HG03460 (cell line): Measurements from ENCODE around the gene SDS.

Experiments used
- ATAC-seq: cut with Tn5 transposase; IDR thresholded peaks from one replicate; pipeline ENCODE4 v1.9.1; 2021; ENCODE audit not compliant: unreplicated experiment

SDS gene

DNA sequence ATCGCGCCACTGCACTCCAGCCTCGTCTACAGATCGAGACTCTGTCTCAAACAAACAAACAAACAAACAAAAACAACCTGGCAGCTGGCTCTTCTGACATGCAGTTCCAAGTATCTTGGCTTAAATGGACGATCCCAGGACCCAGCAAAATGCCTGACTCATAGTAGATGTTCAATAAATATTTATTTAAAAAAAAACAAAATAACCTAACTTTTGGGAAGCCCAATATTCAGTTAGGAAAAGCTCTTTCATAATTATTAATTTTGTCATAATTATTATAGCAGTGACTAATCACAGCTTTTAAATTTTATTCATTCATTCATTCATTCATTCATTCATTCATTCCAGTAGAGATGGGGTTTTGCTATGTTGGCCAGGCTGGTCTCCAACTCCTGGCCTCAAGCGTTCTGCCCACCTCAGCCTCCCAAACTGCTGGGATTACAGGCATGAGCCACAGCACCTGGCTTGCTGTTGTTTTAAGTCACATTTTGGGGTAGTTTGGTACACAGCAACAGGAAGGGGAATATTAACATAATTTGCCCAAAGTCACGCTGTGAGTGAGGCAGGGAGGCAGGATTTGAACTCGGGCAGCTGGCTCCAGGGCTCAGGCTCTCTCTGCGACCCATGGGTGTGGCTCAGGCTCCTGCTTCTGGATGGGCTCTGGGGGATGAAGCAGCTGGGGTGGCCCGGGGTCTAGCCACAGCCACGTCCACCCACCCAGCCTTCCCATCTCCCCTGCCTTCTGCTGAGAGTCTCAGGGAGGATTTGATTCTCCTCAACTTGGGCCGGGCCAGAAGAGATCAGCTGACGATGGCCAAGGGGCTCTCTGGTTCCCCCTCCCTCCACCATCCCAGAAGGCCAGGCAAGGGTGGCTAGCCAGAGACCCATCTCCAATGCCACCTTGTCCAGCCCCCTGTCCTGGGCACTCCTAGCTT lies 2.4 kb downstream of the SDS start:
- no peak for ATAC-seq

DNA sequence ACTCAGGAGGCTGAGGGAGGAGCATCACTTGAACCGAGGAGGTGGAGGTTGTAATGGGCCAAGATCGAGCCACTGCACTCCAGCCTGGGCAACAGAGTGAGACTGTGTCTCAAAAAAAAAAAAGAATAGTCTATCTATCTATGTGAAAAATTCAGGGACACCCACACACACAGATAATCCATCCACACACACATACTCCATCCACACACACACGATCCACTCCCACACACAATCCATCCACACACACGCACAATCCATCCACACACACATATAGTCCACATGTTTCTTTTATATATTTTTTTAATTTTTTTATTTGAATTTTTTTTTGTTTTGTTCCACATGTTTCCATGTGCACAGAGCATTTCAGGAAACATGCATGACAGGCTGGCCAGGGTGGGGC lies 3.3 kb downstream of the SDS start:
- ATAC-seq, result no peak

DNA sequence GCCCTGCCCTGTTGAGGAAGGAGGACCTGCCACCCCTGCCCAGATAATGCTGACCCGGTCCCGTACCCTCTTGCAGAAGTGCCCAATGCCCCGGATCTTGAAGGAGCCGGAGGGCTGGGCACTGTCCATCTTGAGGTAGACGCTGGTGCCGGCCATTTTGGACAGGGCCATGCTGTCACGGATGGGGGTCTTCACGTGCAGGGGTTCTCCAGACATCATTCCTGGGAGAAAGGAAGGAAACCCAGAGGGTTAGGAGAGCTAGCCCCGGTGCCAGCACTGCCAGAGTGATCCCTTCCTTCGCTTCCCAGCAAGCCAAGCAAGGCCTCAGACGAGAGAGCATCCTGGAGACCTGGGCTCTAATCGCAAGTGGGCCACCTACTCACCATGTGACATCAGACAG lies 4.2 kb downstream of the SDS start:
- ATAC-seq, result no peak

DNA sequence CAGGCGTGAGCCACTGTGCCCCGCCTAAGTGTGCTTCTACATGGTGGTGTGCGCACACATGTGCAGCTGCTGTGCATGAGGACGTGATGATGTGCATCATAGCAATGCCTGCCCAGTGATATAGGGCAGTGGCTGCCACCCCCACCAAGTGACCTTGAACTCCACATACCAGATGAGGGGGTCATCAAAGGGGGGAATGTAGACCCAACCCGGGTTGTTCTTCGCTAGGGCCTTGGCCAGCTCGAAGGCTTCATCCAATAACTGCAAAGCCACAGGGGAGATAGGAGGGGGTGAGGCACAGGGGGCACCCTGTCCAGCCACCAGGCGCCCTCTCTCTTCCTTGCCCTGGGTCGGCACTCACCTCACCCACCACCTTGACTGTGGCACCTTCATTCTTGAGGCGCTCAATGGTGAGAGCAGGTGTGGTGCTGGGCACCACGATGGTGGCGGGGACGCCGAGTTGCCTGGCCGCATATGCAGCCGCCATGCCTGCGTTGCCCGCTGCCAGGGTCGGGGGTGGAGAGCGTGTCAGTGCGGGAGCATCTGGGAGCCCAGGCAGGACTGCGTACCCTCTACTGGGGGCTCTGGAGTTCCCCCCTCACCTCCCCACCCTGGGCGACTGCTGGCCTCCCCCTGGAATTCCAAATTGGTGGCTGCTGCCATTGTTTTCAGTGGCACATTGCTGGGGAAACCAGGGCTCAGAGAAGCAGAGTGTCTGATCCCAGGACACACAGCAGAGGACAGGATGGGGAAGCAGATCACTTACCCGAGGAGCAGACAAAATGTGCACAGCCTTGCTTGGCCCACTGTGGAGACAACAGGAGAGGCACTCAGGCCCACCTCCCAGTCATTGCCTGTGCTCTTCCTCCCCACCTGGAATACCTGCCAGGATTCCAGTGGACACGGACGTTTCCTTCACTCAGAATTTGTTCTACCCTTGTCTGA lies 5.1 kb downstream of the SDS start:
- ATAC-seq, result no peak

DNA sequence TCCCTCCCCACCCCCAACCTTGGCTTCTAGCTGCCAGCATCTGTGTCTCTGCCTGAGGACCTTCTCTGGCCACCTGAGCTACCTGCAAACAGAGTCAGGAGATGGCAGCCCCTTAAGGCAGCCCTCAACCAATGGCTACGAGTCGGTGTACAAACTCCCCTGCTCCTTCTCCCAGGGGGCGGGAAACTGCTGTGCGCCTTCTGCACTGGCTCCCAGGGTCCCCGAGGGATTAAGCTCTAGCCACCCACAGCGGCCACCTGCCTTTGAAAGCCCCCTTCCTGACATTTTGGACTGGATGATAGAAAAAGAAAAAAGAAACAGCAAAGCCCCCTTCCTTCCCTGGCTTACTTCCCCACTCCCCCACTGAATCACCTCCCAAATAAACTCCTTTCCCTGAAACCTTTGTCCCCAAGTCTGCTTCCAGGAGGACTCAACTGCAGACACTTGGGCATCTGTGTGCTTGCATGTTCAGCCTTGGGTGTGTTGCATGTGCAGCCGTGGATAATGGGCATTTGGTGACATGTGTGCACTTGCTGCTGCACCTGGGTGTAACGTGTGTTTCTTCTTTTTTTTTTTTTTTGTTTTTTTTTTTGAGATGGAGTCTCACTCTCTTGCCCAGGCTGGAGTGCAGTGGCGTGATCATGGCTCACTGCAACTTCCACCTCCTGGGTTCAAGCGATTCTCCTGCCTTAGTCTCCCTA lies 6.0 kb downstream of the SDS start:
- ATAC-seq, result no peak

DNA sequence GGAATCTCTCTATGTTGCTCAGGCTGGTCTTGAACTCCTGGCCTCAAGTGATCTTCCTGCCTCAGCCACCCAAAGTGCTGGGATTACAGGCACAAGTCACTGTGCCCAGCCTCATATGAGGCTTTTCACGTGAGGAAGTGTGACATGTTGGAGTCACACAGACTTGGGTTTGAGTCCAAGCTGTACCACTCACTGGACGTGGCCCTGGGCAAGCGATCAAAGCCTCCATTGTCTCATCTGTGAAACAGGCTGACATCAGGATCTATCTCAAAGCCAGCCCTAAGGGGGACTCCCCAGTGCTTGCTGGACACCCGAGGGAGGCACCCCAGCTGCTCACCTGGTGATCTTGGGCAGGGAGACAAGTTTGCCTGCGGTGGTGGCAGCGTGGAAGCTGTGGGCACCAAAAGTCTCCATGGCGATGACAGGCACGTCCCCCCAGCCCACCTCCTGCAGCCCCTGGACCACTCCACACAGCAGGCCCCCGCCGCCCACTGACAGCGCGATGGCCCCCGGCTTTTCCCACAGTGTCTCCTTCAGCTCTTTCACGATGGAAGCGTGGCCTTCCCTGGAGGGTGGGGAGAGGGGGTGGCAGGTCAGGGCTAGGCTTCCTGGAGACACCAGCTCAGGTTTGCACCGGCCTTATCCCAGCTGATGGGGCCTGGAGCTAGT lies 6.7 kb downstream of the SDS start:
- ATAC-seq, result no peak

DNA sequence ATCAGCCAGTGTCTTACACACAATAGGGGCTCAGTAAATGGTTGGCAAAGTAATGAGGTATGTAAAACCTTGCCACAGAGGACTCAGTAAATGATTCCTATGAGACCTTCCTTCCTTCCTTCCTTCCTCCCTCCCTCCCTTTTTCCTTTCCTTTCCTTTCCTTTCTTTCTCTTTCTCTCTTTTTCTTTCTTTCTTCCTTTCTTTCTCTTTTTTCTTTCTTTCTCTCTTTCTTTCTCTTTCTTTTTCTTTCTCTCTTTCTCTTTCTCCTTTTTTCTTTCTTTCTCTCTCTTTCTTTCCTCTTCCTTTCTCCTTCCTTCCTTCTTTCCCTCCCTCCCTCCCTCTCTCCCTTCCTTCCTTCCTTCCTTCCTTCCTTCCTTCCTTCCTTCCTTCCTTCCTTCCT lies 7.5 kb downstream of the SDS start:
- no peak for ATAC-seq

DNA sequence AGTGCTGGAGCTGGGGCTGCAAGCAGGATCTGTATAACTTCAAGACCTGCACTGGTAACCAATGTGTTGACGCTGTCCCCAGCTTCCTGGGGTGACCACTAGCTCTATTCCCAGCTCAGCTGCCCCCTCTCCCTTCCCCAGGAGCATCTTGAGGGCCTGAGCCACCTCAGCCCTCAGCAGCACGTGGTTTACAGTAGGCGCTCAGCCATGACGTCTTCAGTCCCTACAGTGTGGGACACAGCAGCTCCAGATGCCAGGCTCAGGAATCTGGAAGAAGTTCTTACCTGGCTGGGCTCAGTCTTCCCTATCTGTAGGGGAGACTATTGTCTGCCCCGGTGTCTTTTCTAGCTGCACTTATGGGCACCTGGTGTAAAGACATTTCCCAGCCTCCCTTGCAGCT lies 8.6 kb downstream of the SDS start:
- ATAC-seq, result no peak

DNA sequence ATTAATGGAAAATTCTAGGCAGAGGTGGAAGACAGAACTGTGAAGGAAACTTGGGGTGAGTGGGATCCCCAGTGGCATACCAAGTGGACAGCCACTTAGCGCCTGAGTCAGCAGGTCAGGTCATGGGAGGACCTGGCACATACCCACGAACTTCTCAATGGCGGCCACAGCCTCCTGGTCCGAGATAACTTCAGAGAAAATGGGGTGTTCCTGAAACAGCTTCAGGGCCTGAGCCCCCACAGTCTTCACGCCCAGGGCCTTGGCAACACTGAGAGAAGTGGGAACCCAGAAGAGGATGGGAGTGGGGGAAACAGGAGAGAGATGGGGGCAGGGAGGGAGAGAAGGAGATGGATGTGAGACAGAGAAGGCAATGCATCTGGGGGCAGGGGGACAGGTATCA lies 9.9 kb downstream of the SDS start:
- no peak for ATAC-seq

DNA sequence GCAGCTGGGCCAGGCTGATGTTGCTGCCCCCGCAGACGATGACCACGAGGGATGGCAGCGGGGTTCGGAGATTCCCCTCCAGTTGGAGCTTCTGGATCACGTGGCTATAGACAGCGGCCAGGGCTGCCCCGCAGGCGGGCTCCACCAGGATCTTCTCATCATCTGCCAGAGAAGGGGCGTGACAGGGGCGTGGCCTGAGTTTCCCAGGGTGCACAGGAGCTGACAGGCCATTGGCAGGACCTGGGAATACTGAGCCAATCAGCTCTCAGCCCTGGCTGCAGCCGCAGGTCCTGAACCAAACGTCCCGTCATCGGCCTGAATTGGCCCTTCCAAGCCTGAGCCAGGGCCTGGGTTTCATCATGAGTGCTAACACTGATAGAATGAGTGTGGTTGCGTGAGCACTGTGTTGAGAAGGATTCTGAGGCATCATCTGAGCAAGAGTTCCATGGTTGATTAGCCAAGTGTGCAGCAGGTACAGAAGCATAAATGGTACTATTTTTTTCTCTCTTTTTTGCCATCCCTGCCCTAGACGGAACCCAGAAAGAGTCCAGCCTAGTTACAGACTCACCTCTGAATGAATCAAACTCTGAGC lies 10.6 kb downstream of the SDS start:
- no peak for ATAC-seq

DNA sequence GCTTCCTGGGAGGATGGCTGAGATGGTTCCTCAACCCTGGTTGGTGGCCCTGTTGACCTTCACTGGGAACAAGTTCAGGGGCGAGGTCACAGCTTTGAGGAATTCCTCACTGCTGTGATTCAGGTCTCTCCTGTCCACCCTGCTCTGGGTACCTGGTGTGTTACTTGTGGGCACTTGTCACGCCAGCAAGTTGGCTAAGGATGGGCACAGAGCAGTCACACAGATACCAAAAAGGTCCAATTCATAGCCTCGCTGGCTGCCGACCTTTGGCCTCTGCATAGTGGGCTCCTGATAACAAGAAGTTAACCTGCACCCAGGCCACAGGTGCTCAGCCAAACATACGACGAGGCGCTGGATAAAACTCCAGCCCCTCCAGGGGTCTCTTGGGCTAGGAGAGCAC lies 11.2 kb downstream of the SDS start:
- no peak for ATAC-seq

DNA sequence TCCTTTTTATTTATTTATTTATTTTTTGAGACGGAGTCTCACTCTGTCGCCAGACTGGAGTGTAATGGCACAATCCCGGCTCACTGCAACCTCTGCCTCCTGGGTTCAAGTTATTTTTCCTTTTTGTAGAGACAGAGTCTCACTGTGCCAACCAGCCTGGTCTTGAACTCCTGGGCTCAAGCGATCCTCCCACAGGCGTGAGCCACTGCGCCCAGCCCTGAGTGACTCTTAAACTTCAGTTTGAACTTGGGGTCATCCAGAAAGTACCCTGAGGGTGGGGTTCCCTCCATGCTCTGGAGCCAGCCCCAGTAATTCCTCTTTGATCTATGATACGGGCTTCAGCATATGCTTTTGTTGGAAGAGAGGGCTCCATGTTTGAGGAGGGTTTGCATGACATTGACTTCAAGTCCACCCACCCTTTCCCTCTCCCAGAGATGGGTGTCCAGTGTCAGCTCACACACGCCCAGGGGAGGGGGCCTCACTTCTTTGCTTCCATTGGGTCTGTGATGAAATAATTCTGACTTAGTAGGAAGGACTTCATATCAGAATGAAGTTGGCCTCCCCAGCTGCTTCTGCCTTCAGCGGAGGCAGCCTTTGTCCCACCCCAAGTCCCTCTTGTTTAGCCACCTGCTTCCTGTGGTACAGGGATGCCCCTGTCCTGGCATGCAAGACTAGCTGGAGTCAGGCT lies 11.9 kb downstream of the SDS start:
- no peak for ATAC-seq

DNA sequence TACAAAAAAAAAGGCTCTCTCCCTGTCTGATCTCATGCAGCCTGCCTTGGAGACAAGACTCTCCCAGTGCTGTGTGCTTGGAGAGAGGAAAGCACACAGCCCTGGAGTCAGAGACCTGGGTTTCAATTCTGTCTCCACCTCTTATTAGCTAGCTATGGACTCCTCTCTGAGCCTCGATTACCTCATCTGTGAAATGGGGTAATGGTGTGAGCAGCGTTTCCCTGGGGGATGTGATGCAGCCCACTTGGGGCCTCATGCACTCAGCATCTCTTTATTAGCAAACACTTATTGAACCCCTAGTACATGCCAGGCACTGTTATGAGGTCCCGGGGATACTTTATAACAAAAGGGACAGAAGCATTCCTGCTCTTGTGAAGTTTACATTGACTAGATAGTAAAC lies 12.5 kb downstream of the SDS start:
- ATAC-seq, result no peak

DNA sequence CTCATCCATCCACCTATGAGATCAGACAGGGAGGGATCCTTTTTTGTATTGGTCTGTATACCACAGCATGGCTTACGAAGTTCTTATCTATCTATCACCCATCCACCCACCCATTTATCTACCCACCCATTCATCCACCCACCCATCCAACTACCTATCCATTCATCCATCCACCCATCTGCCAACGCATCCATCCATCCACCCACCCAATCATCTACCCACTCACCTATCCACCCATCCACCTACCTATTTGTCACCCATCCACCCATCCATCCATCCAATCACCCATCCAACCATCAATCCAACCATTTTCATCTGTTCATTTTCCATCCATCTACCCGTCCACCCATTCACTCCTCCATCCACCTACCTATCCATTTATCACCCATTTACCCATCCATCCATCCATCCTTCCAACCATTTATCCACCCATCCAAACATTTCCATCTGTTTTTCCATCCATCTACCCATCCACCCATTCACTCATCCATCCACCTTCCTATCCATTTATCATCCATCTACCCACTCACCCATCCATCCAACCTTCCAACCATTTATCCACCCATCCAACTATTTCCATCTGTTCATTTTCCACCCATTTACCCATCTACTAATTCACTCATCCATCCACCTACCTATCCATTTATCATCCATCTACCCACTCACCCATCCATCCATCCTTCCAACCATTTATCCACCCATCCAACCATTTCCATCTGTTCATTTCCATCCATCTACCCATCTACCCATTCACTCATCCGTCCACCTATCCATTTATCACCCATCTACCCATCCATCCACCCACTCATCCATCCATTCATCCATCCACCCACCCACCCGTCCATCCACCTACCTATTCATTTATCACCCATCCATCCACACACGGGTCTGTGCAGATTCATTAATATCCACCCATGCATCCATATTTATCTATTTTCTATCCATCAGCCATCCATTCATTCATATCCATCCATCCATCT lies 13.3 kb downstream of the SDS start:
- ATAC-seq, result no peak

DNA sequence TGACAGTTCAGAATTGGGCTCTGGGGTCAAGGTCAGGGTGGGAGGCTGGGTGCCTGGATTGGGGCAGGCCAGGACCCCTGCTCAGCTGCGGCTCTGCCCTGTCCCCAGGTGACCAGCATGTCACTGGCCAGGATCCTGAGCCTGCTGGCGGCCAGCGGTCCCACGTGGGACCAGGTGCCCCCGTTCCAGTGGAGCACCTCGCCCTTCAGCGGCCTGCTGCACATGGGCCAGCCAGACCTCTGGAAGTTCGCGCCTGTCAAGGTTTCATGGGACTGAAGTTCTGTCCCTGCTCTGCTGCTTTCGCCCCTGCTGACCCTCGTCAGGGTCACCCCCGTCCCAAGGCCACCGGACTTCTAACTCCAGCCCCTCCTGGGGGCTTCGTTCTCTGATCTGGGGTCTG lies 15.3 kb downstream of the SDS start:
- ATAC-seq, result no peak

DNA sequence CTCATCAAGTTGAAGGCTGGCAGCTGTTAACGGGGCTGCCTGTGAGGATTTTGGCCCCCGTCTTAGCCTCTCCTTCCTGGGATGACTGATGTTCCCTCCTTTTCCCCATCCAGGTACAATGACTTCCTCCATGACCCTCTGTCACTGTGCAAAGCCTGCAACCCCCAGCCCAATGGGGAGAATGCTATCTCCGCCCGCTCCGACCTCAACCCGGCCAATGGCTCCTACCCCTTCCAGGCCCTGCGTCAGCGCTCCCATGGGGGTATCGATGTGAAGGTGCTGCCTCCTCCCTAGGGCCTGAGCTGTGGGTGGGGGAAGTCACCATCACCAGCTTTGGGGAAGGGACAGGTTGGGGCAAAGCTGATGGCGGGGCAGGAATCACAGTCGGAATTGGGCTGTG lies 16.1 kb downstream of the SDS start:
- ATAC-seq, result no peak

DNA sequence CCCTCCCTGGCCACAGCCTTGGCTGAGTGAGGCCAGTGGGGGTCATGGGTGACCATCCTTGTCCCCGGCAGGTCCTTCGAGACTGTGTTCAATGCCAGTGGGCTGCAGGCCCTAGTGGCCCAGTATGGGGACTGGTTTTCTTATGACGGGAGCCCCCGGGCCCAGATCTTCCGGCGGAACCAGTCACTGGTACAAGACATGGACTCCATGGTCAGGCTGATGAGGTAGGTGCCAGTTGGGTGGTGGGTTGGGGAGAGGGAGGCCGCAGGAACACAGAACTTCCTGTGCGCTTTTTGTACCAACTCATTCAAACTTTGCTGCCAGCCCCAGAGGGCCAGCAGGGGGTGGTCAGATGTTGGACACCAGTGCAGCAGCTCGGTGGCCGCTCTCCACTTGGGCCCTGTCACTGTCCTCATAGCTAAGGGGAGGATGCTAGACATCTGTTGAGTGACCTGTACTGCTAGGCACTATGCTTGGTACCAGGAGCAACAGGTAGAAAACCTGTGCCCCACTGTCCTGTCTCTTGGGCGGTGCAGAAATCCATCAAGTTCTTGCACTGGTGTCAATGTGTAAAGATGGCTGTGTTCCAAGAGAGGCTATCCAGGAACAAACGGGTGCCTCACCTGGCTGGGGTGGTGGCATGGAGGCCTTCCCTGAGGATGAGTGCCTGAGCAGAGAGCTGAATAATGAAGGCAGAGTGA lies 16.7 kb downstream of the SDS start:
- ATAC-seq, result no peak

DNA sequence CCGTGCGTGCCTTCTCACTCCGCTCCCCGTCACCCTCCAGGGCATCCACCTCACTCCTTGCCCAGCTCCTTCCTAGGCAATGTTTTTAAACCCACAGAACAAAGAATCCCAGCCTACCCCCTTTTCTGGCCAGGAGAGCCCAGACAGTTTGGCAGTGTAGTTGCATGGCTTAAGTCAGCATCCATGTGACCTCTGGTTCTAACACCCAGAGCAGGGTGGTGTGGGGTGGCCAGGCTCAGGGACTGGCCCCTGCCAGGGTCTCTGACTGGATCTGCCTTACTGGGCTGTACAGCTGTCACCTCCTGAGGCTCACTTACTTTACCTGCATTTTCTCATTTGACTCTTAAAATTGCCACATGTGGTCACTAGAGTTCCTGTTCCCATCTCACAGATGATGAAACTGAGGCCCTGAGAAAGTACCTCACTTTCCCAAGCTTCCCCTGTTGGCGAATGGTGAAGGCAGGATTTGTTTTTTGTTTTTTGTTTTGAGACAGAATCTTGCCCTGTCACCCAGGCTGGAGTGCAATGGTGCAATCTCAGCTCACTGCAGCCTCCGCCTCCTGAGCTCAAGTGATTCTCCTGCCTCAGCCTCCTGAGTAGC lies 18.3 kb downstream of the SDS start:
- ATAC-seq, result no peak
